Measurements from ENCODE around the gene TAF4.

The TAF4 gene

DNA sequence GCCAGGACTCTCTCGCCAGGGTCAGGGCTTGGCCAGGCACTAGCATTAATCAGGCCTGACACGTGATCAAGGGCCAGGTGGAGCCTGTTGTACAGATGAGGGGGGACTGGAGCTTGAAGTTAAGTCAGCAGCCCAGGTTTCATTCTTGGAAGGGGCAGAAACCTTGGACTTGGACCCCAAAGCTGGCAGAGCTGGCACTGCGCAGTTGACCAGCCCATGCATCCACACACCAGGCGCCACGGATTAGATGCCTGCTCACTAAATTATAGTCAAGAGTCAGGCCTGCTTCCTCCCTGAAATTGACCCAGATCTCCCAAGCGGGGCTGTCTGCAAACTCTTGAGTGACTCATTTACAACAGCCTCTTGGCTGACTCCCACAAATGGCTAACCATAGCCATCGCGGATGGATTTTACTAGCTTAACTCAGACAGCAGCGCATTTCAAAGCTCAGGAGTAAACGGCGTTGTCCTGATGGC lies 4.1 kb upstream of the TAF4 start:
- no peak overlapping the region for H3K27ac ChIP-seq
- no peak for TF ChIP-seq ZFX (IDR thresholded peaks at IDR 0.05)
- TF ChIP-seq, protein P1, sequence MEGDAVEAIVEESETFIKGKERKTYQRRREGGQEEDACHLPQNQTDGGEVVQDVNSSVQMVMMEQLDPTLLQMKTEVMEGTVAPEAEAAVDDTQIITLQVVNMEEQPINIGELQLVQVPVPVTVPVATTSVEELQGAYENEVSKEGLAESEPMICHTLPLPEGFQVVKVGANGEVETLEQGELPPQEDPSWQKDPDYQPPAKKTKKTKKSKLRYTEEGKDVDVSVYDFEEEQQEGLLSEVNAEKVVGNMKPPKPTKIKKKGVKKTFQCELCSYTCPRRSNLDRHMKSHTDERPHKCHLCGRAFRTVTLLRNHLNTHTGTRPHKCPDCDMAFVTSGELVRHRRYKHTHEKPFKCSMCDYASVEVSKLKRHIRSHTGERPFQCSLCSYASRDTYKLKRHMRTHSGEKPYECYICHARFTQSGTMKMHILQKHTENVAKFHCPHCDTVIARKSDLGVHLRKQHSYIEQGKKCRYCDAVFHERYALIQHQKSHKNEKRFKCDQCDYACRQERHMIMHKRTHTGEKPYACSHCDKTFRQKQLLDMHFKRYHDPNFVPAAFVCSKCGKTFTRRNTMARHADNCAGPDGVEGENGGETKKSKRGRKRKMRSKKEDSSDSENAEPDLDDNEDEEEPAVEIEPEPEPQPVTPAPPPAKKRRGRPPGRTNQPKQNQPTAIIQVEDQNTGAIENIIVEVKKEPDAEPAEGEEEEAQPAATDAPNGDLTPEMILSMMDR (conservative IDR thresholded peaks at IDR 0.05) = no peak

- TF ChIP-seq ZFX (IDR thresholded peaks at IDR 0.05) = no peak
- H3K27ac ChIP-seq = no peak overlapping the region
These were observed 3.3 kb upstream of the TAF4 start for GRCh38 chr20:62068997-62069396.

DNA sequence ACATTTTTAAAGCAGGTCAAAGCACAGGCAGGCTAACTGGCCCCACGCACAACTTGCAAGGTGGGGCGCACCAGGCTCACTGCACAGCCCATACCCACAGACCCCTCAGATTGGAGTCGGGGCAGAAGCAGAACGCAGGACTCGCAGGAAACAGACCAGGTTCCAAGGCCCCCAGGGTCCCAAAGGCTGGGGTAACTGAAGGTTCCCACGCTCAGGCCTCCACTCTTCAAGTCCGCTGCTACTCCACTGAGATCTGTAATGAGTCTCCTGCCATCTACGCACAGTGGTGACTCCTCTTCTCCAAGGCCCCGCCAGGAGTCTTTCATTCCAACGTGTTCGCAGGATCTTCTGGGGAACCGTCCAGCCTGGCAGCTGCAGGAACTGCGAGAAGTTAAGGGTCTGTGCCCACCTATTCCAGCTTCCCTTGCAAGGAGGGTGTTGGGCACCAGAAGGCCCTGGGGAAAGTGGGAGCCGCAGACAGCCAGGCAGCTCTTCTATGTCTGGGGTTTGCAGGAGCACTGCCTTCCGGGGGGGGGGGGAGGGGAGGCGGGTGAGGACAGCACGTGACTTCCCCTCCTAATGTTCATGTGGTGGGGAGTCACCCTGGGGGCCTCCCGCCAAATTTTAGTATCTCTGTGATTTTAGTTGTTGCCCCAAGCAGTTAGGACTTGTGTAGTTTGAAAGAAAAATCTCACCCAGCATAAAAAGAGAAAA lies 2.0 kb upstream of the TAF4 start:
- TF ChIP-seq, protein P1 (conservative IDR thresholded peaks at IDR 0.05) = no peak
- TF ChIP-seq ZFX (IDR thresholded peaks at IDR 0.05) = no peak
- no peak overlapping the region; the same call in 1 of the 2 replicates for H3K27ac ChIP-seq

- peak overlapping the region; percentile 81 for H3K27ac ChIP-seq
- TF ChIP-seq, protein P1 (conservative IDR thresholded peaks at IDR 0.05) = no peak
- no peak for TF ChIP-seq ZFX (IDR thresholded peaks at IDR 0.05)
These were observed 1.3 kb upstream of the TAF4 start for GRCh38 chr20:62066983-62067433.

DNA sequence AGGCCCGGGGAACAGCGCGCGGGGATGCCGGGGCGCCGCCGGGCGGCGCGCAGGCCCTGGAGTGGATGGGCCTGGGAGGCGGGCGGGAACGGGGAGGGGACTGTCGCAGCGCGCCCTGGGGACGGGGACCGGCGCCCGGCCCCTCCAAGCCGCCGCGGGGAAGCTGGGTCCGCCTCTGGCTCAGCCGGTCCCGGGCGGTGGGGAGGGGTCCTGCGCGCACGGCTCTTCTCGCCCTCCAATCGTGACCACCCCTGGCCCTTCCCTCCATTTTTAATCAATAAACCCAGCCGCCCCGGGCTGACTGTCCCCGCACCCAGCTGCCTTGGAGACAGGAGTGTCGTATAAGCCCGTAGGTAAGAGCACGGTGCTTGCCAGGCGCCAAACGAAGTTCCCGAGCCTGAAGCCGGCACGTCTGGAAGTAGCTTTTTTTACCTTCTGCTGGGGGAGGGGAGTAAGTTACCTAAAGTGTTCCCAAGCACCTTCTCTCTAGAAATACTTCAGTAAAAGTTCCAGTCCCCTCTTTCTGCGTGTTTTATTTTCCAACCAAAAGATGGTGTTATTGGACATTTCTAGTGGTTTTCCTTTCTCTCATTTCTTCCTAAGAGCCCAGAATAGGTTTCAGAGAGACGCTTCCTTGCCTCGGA lies 780 bp upstream of the TAF4 start:
- TF ChIP-seq ZFX (IDR thresholded peaks at IDR 0.05) = peak; percentile 84
- TF ChIP-seq, protein P1 (conservative IDR thresholded peaks at IDR 0.05) = no peak
- peak overlapping the region; percentile 81 for H3K27ac ChIP-seq

GRCh38 chr20:62064770-62065673 lies 659 bp downstream of the TAF4 start:
- peak overlapping the region; percentile 81 for H3K27ac ChIP-seq
- TF ChIP-seq ZFX (IDR thresholded peaks at IDR 0.05) = no peak
- TF ChIP-seq, protein P1 (conservative IDR thresholded peaks at IDR 0.05) = no peak

DNA sequence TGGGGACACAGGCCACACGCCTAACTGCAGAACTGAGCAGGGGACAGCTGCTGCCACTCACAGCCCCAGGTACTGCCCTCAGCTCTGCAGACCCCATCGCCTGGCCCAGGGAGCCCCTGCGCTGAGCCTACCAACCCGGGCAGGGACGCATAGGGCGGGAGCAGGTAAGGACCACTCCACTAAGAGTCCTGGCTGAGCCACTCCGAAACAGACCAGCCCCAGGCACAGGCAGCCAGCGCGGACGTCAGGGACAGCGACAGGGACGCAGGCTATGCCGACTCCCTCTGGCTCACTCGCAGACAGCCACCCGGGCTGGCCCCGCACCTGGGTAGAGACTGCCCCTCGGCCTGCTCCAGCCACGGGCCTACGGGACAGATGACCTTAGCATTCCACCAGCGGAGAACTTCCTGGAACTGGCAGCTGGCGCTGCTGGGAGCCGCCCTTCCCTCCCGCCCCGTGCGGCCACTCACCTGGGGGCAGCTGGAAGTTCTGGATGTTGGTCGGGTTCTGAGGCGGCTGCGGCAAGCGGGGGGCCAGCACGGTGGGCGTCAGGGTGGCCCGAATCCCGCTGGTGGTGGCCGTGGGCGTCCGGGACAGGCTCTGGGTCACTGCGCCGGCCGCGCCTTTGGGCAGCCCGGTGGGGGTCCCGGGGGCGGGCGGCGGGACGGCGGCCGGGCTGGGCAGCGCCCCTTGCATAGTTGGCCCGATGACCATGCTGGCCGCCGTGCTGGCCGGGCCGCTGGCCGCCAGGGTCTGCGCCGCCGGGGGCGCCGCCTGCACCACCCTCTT lies 1.5 kb downstream of the TAF4 start:
- H3K27ac ChIP-seq = peak overlapping the region; percentile 24; the same call in 1 of the 2 replicates
- TF ChIP-seq, protein P1 (conservative IDR thresholded peaks at IDR 0.05) = no peak
- no peak for TF ChIP-seq ZFX (IDR thresholded peaks at IDR 0.05)

Data from C4-2B (cell line).